ENCODE measurements around the gene KNDC1. TPM values are rescaled to one million over a fixed set of nuclear protein-coding genes. Genes with fewer than 3 reads are reported as not detected.
A peak's percentile ranks its signal among the peaks of the same experiment; 100 is the strongest.

The KNDC1 gene
- total RNA-seq, 2 donors from 2014 or later, result 0.29 to 0.32 TPM

DNA sequence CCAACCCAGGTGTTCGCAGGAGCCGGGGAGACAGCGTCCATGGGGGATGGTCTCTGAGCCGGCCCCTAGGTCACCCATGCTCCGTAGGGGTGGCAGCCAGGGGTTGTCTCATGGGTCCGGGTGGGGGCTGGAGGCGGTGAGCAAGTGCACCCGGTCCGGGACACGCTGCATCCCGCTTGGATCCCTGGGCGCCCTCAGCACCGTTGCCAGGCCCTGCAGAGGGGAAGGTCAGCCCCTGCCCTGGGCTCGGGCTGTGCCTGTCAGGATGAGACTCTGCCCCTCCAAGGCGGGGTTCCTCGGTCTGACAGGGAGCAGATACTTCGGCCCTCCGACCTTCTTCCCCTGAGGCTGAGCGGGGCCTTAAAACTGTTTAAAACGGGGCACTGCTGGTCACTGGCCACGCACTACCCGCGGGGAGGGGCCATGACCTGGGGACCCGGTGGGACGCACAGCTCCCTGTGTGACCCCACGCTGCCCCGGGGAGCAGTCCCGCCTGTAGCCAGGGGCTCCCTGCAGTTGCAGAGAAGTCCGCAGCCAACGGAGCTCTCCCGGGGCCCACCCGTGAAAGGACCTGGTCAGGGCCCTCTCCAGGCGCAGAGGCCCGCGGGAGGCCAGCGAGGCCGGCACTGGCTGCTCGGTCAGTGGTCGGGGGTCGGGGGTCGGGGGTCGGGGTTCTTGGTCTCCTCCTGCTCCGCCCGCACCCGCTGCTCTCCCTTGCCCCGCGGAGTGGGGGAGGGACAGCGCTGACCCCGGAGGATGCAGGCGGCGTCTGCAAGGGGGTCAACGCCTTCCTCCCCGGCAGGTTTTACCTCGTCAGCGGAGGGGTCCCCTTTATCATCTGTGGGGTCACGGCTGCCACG is 33.4 kb upstream of the KNDC1 start:
- Histone ChIP-seq H3K36me3 (no peaks in the 10 kb centered on the region), H3K4me1 (no peaks in the 10 kb centered on the region), H3K4me3 (no peak overlapping the region), H3K27me3 (no peaks in the 10 kb centered on the region), H3K9ac (ENCODE audit: low read depth in 2 of 2, low read length in 2 of 2) (no peak overlapping the region), H3K9me3 (no peaks in the 10 kb centered on the region), H3K27ac (no peak overlapping the region)
- intact Hi-C loops (cut with DNase I), result no loop called here
- no peak for DNase-seq
- TF ChIP-seq, protein P1, sequence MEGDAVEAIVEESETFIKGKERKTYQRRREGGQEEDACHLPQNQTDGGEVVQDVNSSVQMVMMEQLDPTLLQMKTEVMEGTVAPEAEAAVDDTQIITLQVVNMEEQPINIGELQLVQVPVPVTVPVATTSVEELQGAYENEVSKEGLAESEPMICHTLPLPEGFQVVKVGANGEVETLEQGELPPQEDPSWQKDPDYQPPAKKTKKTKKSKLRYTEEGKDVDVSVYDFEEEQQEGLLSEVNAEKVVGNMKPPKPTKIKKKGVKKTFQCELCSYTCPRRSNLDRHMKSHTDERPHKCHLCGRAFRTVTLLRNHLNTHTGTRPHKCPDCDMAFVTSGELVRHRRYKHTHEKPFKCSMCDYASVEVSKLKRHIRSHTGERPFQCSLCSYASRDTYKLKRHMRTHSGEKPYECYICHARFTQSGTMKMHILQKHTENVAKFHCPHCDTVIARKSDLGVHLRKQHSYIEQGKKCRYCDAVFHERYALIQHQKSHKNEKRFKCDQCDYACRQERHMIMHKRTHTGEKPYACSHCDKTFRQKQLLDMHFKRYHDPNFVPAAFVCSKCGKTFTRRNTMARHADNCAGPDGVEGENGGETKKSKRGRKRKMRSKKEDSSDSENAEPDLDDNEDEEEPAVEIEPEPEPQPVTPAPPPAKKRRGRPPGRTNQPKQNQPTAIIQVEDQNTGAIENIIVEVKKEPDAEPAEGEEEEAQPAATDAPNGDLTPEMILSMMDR (IDR thresholded peaks at IDR 0.05), result no peak

DNA sequence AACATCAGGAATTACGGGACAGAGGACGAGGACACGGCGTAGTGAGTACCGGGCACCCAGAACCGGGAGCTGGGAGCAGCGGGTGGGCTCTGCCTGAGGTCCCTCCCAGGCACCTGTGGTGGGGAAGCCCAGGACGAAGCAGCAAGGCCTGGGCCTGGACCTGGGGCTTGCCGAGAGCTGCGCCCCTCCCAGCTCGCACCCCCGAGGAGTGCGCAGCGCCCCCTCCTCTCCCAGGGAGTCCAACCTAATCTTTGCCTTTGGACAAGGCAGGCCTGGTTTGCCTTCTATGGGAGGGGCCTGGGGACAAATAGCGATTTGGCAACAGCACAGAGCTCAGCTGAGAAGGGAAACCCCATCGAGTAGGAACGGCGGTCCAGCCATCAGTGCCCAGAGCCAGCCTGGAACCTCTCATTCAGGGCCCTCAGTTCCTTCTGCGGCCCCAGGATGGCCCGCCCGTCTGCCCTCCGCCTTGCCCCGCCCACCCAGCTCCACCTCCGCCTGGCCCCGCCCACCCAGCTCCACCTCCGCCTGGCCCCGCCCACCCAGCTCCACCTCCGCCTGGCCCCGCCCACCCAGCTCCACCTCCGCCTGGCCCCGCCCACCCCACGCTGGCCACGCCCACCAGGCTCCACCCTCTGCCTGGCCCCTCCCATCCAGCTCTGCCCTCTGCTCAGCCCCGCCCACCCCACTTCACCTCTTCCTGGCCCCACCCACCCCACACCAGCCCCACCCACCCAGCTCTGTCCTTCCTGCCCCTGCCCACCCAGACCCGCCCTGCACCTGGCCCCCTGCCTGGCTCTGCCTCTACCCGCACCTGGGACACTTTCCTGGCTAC is 32.5 kb upstream of the KNDC1 start:
- H3K27ac ChIP-seq, result no peak overlapping the region
- peak; percentile 29 for DNase-seq
- no peak overlapping the region for H3K9ac ChIP-seq (ENCODE audit: low read depth in 2 of 2, low read length in 2 of 2)
- H3K4me3 ChIP-seq, result no peak overlapping the region
- TF ChIP-seq, protein P1 (IDR thresholded peaks at IDR 0.05), result no peak
- H3K27me3 ChIP-seq, result no peaks in the 10 kb centered on the region
- intact Hi-C loops (cut with DNase I), result no loop called here
- H3K4me1 ChIP-seq, result no peaks in the 10 kb centered on the region
- H3K9me3 ChIP-seq, result no peaks in the 10 kb centered on the region
- H3K36me3 ChIP-seq, result no peaks in the 10 kb centered on the region

DNA sequence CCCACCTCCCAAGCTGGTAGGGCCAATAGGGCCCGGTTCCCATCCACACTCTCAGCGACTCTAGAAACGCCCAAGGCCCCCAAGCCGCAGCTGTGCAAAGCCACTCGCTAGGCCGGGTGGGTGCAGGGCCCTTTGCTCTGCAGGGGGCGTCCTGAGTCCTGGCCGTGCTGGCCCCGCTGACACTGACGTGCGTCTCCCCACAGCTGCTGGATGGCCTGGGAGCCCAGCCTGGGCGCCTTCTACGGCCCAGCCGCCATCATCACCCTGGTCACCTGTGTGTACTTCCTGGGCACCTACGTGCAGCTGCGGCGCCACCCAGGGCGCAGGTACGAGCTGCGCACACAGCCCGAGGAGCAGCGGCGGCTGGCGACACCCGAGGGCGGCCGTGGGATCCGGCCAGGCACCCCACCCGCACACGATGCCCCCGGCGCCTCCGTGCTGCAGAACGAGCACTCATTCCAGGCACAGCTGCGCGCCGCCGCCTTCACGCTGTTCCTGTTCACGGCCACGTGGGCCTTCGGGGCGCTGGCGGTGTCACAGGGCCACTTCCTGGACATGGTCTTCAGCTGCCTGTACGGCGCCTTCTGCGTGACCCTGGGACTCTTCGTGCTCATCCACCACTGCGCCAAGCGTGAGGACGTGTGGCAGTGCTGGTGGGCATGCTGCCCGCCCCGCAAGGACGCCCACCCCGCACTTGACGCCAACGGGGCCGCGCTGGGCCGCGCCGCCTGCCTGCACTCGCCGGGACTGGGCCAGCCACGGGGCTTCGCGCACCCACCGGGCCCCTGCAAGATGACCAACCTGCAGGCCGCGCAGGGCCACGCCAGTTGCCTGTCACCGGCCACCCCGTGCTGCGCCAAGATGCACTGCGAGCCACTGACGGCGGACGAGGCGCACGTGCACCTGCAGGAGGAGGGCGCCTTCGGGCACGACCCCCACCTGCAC is 31.6 kb upstream of the KNDC1 start:
- no peaks in the 10 kb centered on the region for H3K36me3 ChIP-seq
- H3K27me3 ChIP-seq, result no peaks in the 10 kb centered on the region
- H3K9ac ChIP-seq (ENCODE audit: low read depth in 2 of 2, low read length in 2 of 2), result no peak overlapping the region
- no peaks in the 10 kb centered on the region for H3K9me3 ChIP-seq
- intact Hi-C loops (cut with DNase I), result no loop called here
- no peaks in the 10 kb centered on the region for H3K4me1 ChIP-seq
- no peak for DNase-seq
- H3K4me3 ChIP-seq, result no peak overlapping the region
- TF ChIP-seq, protein P1 (IDR thresholded peaks at IDR 0.05), result no peak
- H3K27ac ChIP-seq, result no peak overlapping the region

DNA sequence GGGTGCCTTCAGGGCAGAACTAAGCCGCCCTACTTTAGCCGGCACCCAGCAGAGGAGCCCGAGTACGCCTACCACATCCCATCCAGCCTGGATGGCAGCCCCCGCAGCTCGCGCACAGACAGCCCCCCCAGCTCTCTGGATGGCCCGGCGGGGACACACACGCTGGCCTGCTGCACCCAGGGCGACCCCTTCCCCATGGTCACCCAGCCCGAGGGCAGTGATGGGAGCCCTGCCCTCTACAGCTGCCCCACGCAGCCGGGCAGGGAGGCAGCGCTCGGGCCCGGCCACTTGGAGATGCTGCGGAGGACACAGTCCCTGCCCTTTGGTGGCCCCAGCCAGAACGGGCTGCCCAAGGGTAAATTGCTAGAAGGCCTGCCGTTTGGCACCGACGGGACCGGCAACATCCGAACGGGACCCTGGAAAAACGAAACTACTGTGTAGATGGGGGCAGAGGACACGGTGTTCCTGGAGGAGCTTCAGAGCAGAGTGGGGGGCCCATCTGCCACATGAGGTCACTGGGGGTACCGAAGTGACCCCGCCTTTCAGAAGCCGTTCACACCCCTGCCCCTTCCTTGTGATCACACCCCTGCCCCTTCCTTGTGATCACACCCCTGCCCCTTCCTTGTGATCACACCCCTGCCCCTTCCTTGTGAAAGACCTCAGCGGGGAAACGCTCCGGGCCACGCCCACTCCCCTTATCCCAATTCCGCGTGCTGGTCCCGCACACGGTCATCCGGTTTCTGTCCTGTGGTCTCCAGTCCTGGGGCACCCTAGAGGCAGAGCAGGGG is 30.8 kb upstream of the KNDC1 start:
- Histone ChIP-seq H3K27ac (no peak overlapping the region), H3K9ac (ENCODE audit: low read depth in 2 of 2, low read length in 2 of 2) (no peak overlapping the region), H3K4me3 (no peak overlapping the region), H3K4me1 (no peaks in the 10 kb centered on the region), H3K27me3 (no peaks in the 10 kb centered on the region), H3K9me3 (no peaks in the 10 kb centered on the region), H3K36me3 (no peaks in the 10 kb centered on the region)
- DNase-seq, result no peak
- TF ChIP-seq, protein P1 (IDR thresholded peaks at IDR 0.05), result no peak
- intact Hi-C loops (cut with DNase I), result no loop called here

All from colonic mucosa (tissue), 4 donors.